MM.1S (cell line): Measurements from ENCODE around the gene TAS1R2.

Experiments used
- DNase-seq: peaks from one replicate; pipeline ENCODE4 v3.0.0-alpha.2; 2015
- H2AFZ ChIP-seq: fragments of 300-600 bp; sonication (generic); 2 replicates; pipeline ENCODE4 v1.6.0; 2016; ENCODE audit warnings: antibody characterized with exemption, low read length
- H3F3A ChIP-seq: fragments of 300-600 bp; sonication (generic); 2 replicates; pipeline ENCODE4 v1.6.1; 2016; ENCODE audit warnings: mild to moderate bottlenecking, antibody characterized with exemption, low read length, moderate library complexity, mixed read lengths; ENCODE audit not compliant: insufficient read depth
- H3K27ac ChIP-seq: fragments of 300-600 bp; sonication (generic); 2 replicates; pipeline ENCODE4 v1.5.1; 2016; ENCODE audit warnings: mild to moderate bottlenecking, low read length
- H3K27me3 ChIP-seq: fragments of 300-600 bp; sonication (generic); replicated peaks from 2 replicates; pipeline ENCODE4 v1.6.0; 2016; ENCODE audit warnings: low read length; ENCODE audit not compliant: insufficient read depth
- H3K36me3 ChIP-seq: fragments of 300-600 bp; sonication (generic); replicated peaks from 2 replicates; pipeline ENCODE4 v1.6.1; 2016; ENCODE audit warnings: mild to moderate bottlenecking, low read length, mixed read lengths; ENCODE audit not compliant: insufficient read depth
- H3K4me1 ChIP-seq: fragments of 300-600 bp; sonication (generic); 2 replicates; pipeline ENCODE4 v1.6.1; 2016; ENCODE audit warnings: low read length, mixed read lengths
- H3K4me2 ChIP-seq: fragments of 300-600 bp; sonication (generic); 2 replicates; pipeline ENCODE4 v1.6.0; 2016; ENCODE audit warnings: low read depth, low read length
- H3K4me3 ChIP-seq: fragments of 300-600 bp; sonication (generic); 2 replicates; pipeline ENCODE4 v1.5.1; 2016; ENCODE audit warnings: low read length, mixed read lengths
- H3K79me2 ChIP-seq: fragments of 300-600 bp; sonication (generic); 2 replicates; pipeline ENCODE4 v1.6.1; 2016; ENCODE audit warnings: mixed run types, low read length, mixed read lengths
- H3K9ac ChIP-seq: fragments of 300-600 bp; sonication (generic); 2 replicates; pipeline ENCODE4 v1.6.1; 2016; ENCODE audit warnings: low read length, mixed read lengths
- H3K9me2 ChIP-seq: fragments of 300-600 bp; sonication (generic); replicated peaks from 2 replicates; pipeline ENCODE4 v1.6.1; 2016; ENCODE audit warnings: mild to moderate bottlenecking, low read length, mixed read lengths; ENCODE audit not compliant: insufficient read depth
- H3K9me3 ChIP-seq: fragments of 300-600 bp; sonication (generic); replicated peaks from 2 replicates; pipeline ENCODE4 v1.6.1; 2016; ENCODE audit warnings: mild to moderate bottlenecking, low read length, mixed read lengths; ENCODE audit not compliant: insufficient read depth
- H4K20me1 ChIP-seq: fragments of 300-600 bp; sonication (generic); 2 replicates; pipeline ENCODE4 v1.6.1; 2016; ENCODE audit warnings: mild to moderate bottlenecking, low read length, moderate library complexity, mixed read lengths; ENCODE audit not compliant: insufficient read depth
- EZH2 ChIP-seq: fragments of 300-600 bp; sonication (generic); optimal IDR thresholded peaks from 2 replicates; pipeline ENCODE3; 2017; ENCODE audit warnings: low read depth, mild to moderate bottlenecking, antibody characterized with exemption, low read length, mixed read lengths
- EZH2phosphoT487 ChIP-seq: fragments of 300-600 bp; sonication (generic); IDR thresholded peaks from 2 replicates; pipeline ENCODE4 v1.6.1; 2018; ENCODE audit warnings: antibody characterized with exemption, low read length
- TF ChIP-seq, protein P1 (sequence below): fragments of 300-600 bp; sonication (generic); IDR thresholded peaks from 2 replicates; pipeline ENCODE4 v1.5.1; 2016; ENCODE audit warnings: antibody characterized with exemption, low read length, mixed read lengths

TAS1R2 gene

DNA sequence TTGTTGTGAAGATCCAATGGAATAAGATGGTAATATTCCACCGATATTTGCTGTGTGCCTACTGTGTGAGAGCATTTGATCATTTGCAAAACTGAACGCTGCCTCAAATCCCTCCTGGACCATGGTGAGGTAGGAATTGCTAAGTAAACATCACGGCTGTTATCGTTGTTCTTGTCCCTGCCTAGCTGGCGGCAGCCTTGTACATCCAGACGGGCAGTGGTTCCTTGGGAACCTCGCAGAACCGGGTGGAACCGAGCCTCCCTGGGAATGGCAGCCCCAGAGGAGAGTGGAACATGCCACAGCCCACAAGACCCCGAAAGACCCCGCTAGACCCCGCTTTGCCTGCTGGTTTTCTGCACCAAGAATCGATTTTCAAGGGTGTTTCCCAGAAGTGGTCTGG is 60.9 kb downstream of the TAS1R2 start:
- Histone ChIP-seq H3K9ac (no peak overlapping the region), H3K4me3 (no peak overlapping the region), H3F3A (no peaks in the 10 kb centered on the region), H3K9me3 (no peaks in the 10 kb centered on the region), H3K36me3 (no peaks in the 10 kb centered on the region), H3K4me1 (no peaks in the 10 kb centered on the region), H3K27ac (no peak overlapping the region), H3K9me2 (no peaks in the 10 kb centered on the region), H4K20me1 (no peaks in the 10 kb centered on the region), H3K27me3 (peaks cover 83% of the 10 kb centered on the region), H2AFZ (no peak overlapping the region), H3K79me2 (no peaks in the 10 kb centered on the region), H3K4me2 (no peak overlapping the region)
- no peak for DNase-seq
- TF ChIP-seq, protein P1, sequence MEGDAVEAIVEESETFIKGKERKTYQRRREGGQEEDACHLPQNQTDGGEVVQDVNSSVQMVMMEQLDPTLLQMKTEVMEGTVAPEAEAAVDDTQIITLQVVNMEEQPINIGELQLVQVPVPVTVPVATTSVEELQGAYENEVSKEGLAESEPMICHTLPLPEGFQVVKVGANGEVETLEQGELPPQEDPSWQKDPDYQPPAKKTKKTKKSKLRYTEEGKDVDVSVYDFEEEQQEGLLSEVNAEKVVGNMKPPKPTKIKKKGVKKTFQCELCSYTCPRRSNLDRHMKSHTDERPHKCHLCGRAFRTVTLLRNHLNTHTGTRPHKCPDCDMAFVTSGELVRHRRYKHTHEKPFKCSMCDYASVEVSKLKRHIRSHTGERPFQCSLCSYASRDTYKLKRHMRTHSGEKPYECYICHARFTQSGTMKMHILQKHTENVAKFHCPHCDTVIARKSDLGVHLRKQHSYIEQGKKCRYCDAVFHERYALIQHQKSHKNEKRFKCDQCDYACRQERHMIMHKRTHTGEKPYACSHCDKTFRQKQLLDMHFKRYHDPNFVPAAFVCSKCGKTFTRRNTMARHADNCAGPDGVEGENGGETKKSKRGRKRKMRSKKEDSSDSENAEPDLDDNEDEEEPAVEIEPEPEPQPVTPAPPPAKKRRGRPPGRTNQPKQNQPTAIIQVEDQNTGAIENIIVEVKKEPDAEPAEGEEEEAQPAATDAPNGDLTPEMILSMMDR = no peak
- TF ChIP-seq EZH2phosphoT487 = no peak
- no peak for TF ChIP-seq EZH2

GRCh38 chr1:18796950-18797349 is 62.5 kb downstream of the TAS1R2 start:
- TF ChIP-seq EZH2phosphoT487 (no peak), EZH2 (no peak)
- TF ChIP-seq, protein P1 = no peak
- Histone ChIP-seq H3K4me2 (no peak overlapping the region), H3K9ac (no peak overlapping the region), H4K20me1 (no peaks in the 10 kb centered on the region), H3K27me3 (peaks cover 83% of the 10 kb centered on the region), H3K4me3 (no peak overlapping the region), H3K36me3 (no peaks in the 10 kb centered on the region), H3K9me2 (no peaks in the 10 kb centered on the region), H2AFZ (no peak overlapping the region), H3K9me3 (no peaks in the 10 kb centered on the region), H3K27ac (no peak overlapping the region), H3K4me1 (no peaks in the 10 kb centered on the region), H3F3A (no peaks in the 10 kb centered on the region), H3K79me2 (no peaks in the 10 kb centered on the region)
- DNase-seq = no peak

- DNase-seq = no peak
- H3K9ac ChIP-seq = no peak overlapping the region
- H3K36me3 ChIP-seq = no peaks in the 10 kb centered on the region
- TF ChIP-seq EZH2 (no peak), EZH2phosphoT487 (no peak)
- no peak overlapping the region for H3K4me2 ChIP-seq
- peaks cover 85% of the 10 kb centered on the region for H3K27me3 ChIP-seq
- H4K20me1 ChIP-seq = no peaks in the 10 kb centered on the region
- H3K9me2 ChIP-seq = no peaks in the 10 kb centered on the region
- no peak overlapping the region for H2AFZ ChIP-seq
- H3F3A ChIP-seq = no peaks in the 10 kb centered on the region
- no peak overlapping the region for H3K4me3 ChIP-seq
- no peaks in the 10 kb centered on the region for H3K79me2 ChIP-seq
- H3K27ac ChIP-seq = no peak overlapping the region
- H3K4me1 ChIP-seq = no peaks in the 10 kb centered on the region
- H3K9me3 ChIP-seq = no peaks in the 10 kb centered on the region
Measured at GRCh38 chr1:18795002-18795689, 64.3 kb downstream of the TAS1R2 start.

DNA sequence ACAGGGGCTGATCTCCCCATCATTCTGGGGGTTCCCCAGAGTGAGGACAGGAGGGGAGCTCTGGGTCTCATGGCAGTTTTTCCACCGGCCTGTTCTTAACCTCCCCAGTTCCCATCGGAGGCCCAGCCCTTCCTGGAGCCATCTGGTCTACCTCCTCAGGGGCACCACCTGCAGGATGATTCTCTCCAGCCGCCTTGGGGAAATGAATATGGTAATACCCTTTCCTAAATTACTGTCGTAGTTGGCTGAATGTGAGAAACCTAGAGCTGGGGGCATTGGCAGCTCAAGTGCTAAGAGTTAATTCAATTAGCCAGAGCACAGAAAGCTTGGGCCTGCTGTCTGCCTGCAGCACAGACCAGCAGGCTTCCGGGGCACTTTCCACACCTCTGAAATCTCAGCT is 64.9 kb downstream of the TAS1R2 start:
- Histone ChIP-seq H3K9ac (no peak overlapping the region), H2AFZ (peak overlapping the region; percentile 1; the same call in 1 of the 2 replicates), H3K9me3 (no peaks in the 10 kb centered on the region), H3K79me2 (no peaks in the 10 kb centered on the region), H3K27ac (no peak overlapping the region), H3F3A (no peaks in the 10 kb centered on the region), H3K36me3 (no peaks in the 10 kb centered on the region), H3K4me2 (peak overlapping the region; percentile 10; the same call in 1 of the 2 replicates), H3K4me1 (no peaks in the 10 kb centered on the region), H4K20me1 (no peaks in the 10 kb centered on the region), H3K4me3 (no peak overlapping the region), H3K9me2 (no peaks in the 10 kb centered on the region), H3K27me3 (peaks cover 85% of the 10 kb centered on the region)
- TF ChIP-seq, protein P1 = peak; percentile 27
- no peak for TF ChIP-seq EZH2
- peak; percentile 12 for DNase-seq
